ENCODE measurements around the gene PTGES2. TPM values are rescaled to one million over a fixed set of nuclear protein-coding genes. Genes with fewer than 3 reads are reported as not detected.
A peak's percentile ranks its signal among the peaks of the same experiment; 100 is the strongest.

The PTGES2 gene
- total and polyA plus RNA-seq, 2 donors, result 39.3 to 51.6 TPM

DNA sequence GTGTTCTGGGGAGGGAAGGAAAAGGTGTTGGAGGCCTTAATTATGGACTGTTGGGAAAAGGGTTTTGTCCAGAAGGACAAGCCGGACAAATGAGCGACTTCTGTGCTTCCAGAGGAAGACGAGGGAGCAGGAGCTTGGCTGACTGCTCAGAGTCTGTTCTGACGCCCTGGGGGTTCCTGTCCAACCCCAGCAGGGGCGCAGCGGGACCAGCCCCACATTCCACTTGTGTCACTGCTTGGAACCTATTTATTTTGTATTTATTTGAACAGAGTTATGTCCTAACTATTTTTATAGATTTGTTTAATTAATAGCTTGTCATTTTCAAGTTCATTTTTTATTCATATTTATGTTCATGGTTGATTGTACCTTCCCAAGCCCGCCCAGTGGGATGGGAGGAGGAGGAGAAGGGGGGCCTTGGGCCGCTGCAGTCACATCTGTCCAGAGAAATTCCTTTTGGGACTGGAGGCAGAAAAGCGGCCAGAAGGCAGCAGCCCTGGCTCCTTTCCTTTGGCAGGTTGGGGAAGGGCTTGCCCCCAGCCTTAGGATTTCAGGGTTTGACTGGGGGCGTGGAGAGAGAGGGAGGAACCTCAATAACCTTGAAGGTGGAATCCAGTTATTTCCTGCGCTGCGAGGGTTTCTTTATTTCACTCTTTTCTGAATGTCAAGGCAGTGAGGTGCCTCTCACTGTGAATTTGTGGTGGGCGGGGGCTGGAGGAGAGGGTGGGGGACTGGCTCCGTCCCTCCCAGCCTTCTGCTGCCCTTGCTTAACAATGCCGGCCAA lies 19.1 kb downstream of the PTGES2 start:
- Histone ChIP-seq H3K27ac (ENCODE audit: low read depth in 1 of 2, low read length in 1 of 2) (no peak overlapping the region), H3K4me3 (ENCODE audit: low read length in 2 of 2) (no peak overlapping the region), H3K9me3 (ENCODE audit: control insufficient read depth in 2 of 2, insufficient read depth in 1 of 2, low read length in 1 of 2) (peaks cover 0 to under 1% of the 10 kb centered on the region in 2 donors), H3K36me3 (ENCODE audit: control insufficient read depth in 2 of 2, insufficient read depth in 2 of 2, low read length in 1 of 2) (peaks cover 43 to 71% of the 10 kb centered on the region in 2 donors), H3K27me3 (ENCODE audit: control insufficient read depth in 2 of 2, insufficient read depth in 1 of 2, low read length in 1 of 2) (no peaks in the 10 kb centered on the region), H3K4me1 (ENCODE audit: control insufficient read depth in 2 of 2, insufficient read depth in 2 of 2, low read length in 2 of 2) (peaks cover 19 to 46% of the 10 kb centered on the region in 2 donors)
- WGBS, result 96% methylated on average over 15 of the region's 15 CpGs
- no peak for DNase-seq (ENCODE audit: low read depth in 6 of 9, low spot score in 9 of 9)

DNA sequence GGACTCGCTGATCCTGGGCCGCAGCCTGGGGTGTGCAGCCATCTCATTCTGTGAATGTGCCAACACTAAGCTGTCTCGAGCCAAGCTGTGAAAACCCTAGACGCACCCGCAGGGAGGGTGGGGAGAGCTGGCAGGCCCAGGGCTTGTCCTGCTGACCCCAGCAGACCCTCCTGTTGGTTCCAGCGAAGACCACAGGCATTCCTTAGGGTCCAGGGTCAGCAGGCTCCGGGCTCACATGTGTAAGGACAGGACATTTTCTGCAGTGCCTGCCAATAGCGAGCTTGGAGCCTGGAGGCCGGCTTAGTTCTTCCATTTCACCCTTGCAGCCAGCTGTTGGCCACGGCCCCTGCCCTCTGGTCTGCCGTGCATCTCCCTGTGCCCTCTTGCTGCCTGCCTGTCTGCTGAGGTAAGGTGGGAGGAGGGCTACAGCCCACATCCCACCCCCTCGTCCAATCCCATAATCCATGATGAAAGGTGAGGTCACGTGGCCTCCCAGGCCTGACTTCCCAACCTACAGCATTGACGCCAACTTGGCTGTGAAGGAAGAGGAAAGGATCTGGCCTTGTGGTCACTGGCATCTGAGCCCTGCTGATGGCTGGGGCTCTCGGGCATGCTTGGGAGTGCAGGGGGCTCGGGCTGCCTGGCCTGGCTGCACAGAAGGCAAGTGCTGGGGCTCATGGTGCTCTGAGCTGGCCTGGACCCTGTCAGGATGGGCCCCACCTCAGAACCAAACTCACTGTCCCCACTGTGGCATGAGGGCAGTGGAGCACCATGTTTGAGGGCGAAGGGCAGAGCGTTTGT lies 19.9 kb downstream of the PTGES2 start:
- H3K4me1 ChIP-seq (ENCODE audit: control insufficient read depth in 2 of 2, insufficient read depth in 2 of 2, low read length in 2 of 2), result peaks cover 26 to 54% of the 10 kb centered on the region in 2 donors
- 95% methylated on average over 18 of the region's 18 CpGs for WGBS
- peaks cover 43 to 73% of the 10 kb centered on the region in 2 donors for H3K36me3 ChIP-seq (ENCODE audit: control insufficient read depth in 2 of 2, insufficient read depth in 2 of 2, low read length in 1 of 2)
- H3K27me3 ChIP-seq (ENCODE audit: control insufficient read depth in 2 of 2, insufficient read depth in 1 of 2, low read length in 1 of 2), result no peaks in the 10 kb centered on the region
- H3K27ac ChIP-seq (ENCODE audit: low read depth in 1 of 2, low read length in 1 of 2), result no peak overlapping the region
- no peak for DNase-seq (ENCODE audit: low read depth in 6 of 9, low spot score in 9 of 9)
- peaks cover 0 to 2% of the 10 kb centered on the region in 2 donors for H3K9me3 ChIP-seq (ENCODE audit: control insufficient read depth in 2 of 2, insufficient read depth in 1 of 2, low read length in 1 of 2)
- H3K4me3 ChIP-seq (ENCODE audit: low read length in 2 of 2), result no peak overlapping the region

DNA sequence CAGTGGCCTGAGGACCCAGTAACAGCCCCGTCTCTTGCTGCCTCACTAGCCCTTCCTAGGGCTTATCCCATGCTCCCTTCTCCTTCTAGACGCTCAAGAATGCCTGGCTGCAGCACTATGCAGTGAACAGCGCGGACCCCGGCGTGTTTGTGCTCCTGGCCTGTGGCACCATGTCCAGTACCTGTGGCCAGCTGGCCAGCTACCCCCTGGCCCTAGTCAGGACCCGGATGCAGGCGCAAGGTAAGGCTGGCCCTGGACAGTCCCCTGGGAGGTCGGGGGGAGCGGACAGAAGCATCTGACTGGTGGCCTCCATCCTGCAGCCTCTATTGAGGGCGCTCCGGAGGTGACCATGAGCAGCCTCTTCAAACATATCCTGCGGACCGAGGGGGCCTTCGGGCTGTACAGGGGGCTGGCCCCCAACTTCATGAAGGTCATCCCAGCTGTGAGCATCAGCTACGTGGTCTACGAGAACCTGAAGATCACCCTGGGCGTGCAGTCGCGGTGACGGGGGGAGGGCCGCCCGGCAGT lies 20.5 kb downstream of the PTGES2 start:
- peaks cover 50 to 78% of the 10 kb centered on the region in 2 donors for H3K36me3 ChIP-seq (ENCODE audit: control insufficient read depth in 2 of 2, insufficient read depth in 2 of 2, low read length in 1 of 2)
- H3K4me1 ChIP-seq (ENCODE audit: control insufficient read depth in 2 of 2, insufficient read depth in 2 of 2, low read length in 2 of 2), result peaks cover 32 to 61% of the 10 kb centered on the region in 2 donors
- no peak for DNase-seq (ENCODE audit: low read depth in 6 of 9, low spot score in 9 of 9)
- H3K4me3 ChIP-seq (ENCODE audit: low read length in 2 of 2), result no peak overlapping the region
- 98% methylated on average over 23 of the region's 23 CpGs for WGBS
- peaks cover 0 to 5% of the 10 kb centered on the region in 2 donors for H3K9me3 ChIP-seq (ENCODE audit: control insufficient read depth in 2 of 2, insufficient read depth in 1 of 2, low read length in 1 of 2)
- peak overlapping the region in 1 of 2 donors; percentile 75 for H3K27ac ChIP-seq (ENCODE audit: low read depth in 1 of 2, low read length in 1 of 2)
- H3K27me3 ChIP-seq (ENCODE audit: control insufficient read depth in 2 of 2, insufficient read depth in 1 of 2, low read length in 1 of 2), result no peaks in the 10 kb centered on the region

DNA sequence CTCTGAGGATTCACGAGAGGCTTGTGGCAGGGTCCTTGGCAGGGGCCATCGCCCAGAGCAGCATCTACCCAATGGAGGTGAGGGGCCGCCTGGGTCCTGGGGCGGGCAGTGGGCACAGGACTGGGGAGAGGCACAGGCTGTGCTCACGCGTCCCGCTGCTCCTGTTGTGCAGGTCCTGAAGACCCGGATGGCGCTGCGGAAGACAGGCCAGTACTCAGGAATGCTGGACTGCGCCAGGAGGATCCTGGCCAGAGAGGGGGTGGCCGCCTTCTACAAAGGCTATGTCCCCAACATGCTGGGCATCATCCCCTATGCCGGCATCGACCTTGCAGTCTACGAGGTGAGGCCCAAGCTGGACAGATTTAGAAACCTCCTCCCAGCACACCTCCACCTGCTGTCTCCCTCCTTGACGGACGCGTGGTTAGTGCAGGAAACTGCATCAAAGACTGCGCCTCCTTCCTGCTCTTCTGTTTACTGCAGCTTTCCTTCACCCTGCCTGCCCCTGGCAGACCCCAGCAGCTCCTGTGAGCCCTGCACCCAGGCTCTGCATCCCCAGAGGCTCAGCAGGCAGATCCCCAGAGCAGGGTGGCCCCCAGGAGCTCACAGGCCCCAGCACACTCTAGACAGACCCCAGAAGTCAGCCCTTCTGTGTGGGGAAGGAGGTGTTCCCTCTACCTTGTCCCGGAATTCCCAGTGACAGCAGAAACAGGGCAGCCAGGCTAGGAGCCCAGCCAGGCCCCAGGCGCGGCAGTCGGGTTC lies 21.2 kb downstream of the PTGES2 start:
- peak overlapping the region; percentile 26 to 75 for H3K27ac ChIP-seq (ENCODE audit: low read depth in 1 of 2, low read length in 1 of 2)
- peak in 2 of 9 donors; percentile 47 to 63 for DNase-seq (ENCODE audit: low read depth in 6 of 9, low spot score in 9 of 9)
- H3K9me3 ChIP-seq (ENCODE audit: control insufficient read depth in 2 of 2, insufficient read depth in 1 of 2, low read length in 1 of 2), result peaks cover 0 to 5% of the 10 kb centered on the region in 2 donors
- no peak overlapping the region for H3K4me3 ChIP-seq (ENCODE audit: low read length in 2 of 2)
- peaks cover 34 to 65% of the 10 kb centered on the region in 2 donors for H3K4me1 ChIP-seq (ENCODE audit: control insufficient read depth in 2 of 2, insufficient read depth in 2 of 2, low read length in 2 of 2)
- H3K27me3 ChIP-seq (ENCODE audit: control insufficient read depth in 2 of 2, insufficient read depth in 1 of 2, low read length in 1 of 2), result no peaks in the 10 kb centered on the region
- WGBS, result 77% methylated on average over 23 of the region's 23 CpGs
- peaks cover 56 to 85% of the 10 kb centered on the region in 2 donors for H3K36me3 ChIP-seq (ENCODE audit: control insufficient read depth in 2 of 2, insufficient read depth in 2 of 2, low read length in 1 of 2)

DNA sequence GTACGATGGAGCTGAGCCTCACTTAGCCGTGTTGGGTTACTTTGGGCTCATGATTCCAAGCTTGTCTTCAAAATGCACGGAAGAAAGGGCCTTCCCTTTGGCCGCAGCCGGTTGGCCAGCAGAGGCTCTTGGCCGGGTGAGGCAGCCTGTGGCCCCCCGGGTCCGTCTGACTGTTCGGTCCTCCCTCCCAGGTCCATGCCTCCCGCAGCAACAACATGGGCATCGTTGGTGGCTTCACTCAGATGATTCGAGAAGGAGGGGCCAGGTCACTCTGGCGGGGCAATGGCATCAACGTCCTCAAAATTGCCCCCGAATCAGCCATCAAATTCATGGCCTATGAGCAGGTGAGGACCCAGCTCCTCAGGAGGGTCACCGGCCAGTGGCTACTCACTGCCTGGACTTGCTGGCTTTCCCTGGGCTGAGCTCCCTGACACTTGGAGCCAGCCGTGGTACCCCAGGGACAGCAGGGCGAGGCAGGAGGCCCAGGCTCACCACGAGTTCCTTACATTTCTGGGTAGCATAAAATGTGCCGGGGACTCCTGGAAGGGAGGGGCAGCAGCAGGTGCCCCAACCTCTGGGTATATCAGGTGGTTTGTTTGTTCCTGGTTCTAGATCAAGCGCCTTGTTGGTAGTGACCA lies 21.9 kb downstream of the PTGES2 start:
- H3K4me1 ChIP-seq (ENCODE audit: control insufficient read depth in 2 of 2, insufficient read depth in 2 of 2, low read length in 2 of 2), result peaks cover 34 to 67% of the 10 kb centered on the region in 2 donors
- no peaks in the 10 kb centered on the region for H3K27me3 ChIP-seq (ENCODE audit: control insufficient read depth in 2 of 2, insufficient read depth in 1 of 2, low read length in 1 of 2)
- 90% methylated on average over 21 of the region's 21 CpGs for WGBS
- peak overlapping the region; percentile 7 to 26 for H3K27ac ChIP-seq (ENCODE audit: low read depth in 1 of 2, low read length in 1 of 2)
- peaks cover 0 to 5% of the 10 kb centered on the region in 2 donors for H3K9me3 ChIP-seq (ENCODE audit: control insufficient read depth in 2 of 2, insufficient read depth in 1 of 2, low read length in 1 of 2)
- no peak for DNase-seq (ENCODE audit: low read depth in 6 of 9, low spot score in 9 of 9)
- H3K36me3 ChIP-seq (ENCODE audit: control insufficient read depth in 2 of 2, insufficient read depth in 2 of 2, low read length in 1 of 2), result peaks cover 63 to 87% of the 10 kb centered on the region in 2 donors
- H3K4me3 ChIP-seq (ENCODE audit: low read length in 2 of 2), result no peak overlapping the region

DNA sequence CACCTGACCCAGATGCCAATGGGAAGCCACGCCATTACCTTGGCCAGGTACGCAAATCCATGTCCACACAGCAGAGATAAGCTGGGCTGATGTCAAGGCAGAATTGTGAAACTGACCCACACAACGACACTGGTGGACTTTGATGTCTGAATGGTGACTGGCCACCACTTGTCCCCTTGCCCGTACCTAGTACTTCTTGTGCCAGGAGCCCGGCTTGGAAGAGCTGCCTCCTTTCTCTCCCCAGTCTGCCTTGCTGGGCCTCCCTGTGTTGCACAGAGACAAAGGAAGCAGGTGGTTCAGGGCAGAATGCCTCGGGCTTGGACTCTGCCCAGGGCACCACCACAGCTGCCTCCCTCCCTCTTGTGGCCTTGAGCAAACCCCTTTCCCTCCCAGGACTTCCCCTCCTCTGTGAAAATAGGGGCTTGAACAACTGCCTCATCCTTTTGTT lies 23.3 kb downstream of the PTGES2 start:
- Histone ChIP-seq H3K36me3 (ENCODE audit: control insufficient read depth in 2 of 2, insufficient read depth in 2 of 2, low read length in 1 of 2) (peaks cover 61 to 83% of the 10 kb centered on the region in 2 donors), H3K27me3 (ENCODE audit: control insufficient read depth in 2 of 2, insufficient read depth in 1 of 2, low read length in 1 of 2) (no peaks in the 10 kb centered on the region), H3K27ac (ENCODE audit: low read depth in 1 of 2, low read length in 1 of 2) (peak overlapping the region; percentile 38 to 89), H3K9me3 (ENCODE audit: control insufficient read depth in 2 of 2, insufficient read depth in 1 of 2, low read length in 1 of 2) (peaks cover 0 to 5% of the 10 kb centered on the region in 2 donors), H3K4me1 (ENCODE audit: control insufficient read depth in 2 of 2, insufficient read depth in 2 of 2, low read length in 2 of 2) (peaks cover 47 to 80% of the 10 kb centered on the region in 2 donors), H3K4me3 (ENCODE audit: low read length in 2 of 2) (peak overlapping the region in 1 of 2 donors; percentile 16)
- WGBS, result 46% methylated on average over 6 of the region's 6 CpGs
- peak in 1 of 9 donors; percentile 60 for DNase-seq (ENCODE audit: low read depth in 6 of 9, low spot score in 9 of 9)

DNA sequence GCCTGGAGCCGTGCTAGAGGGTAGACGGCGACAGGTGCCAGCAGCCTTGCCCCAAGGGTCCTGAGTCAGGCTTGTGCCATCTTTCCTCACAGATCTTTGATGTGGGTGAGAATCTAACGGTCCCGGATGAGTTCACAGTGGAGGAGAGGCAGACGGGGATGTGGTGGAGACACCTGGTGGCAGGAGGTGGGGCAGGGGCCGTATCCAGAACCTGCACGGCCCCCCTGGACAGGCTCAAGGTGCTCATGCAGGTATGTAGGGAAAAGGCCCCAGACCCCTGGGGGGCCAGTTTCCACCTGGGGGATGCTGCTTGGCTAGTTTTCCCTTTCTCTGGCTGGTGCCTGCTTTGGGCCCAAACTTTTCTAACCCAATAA lies 24.0 kb downstream of the PTGES2 start:
- 4% methylated on average over 8 of the region's 8 CpGs for WGBS
- H3K4me1 ChIP-seq (ENCODE audit: control insufficient read depth in 2 of 2, insufficient read depth in 2 of 2, low read length in 2 of 2), result peaks cover 53 to 86% of the 10 kb centered on the region in 2 donors
- peak overlapping the region; percentile 19 to 89 for H3K27ac ChIP-seq (ENCODE audit: low read depth in 1 of 2, low read length in 1 of 2)

More for the DNA sequence above, 24.0 kb downstream of the PTGES2 start:
- DNase-seq (ENCODE audit: low read depth in 6 of 9, low spot score in 9 of 9), result peak in 7 of 9 donors; percentile 54 to 89 (median 72)
- peaks cover 0 to 5% of the 10 kb centered on the region in 2 donors for H3K9me3 ChIP-seq (ENCODE audit: control insufficient read depth in 2 of 2, insufficient read depth in 1 of 2, low read length in 1 of 2)
- no peaks in the 10 kb centered on the region for H3K27me3 ChIP-seq (ENCODE audit: control insufficient read depth in 2 of 2, insufficient read depth in 1 of 2, low read length in 1 of 2)
- H3K4me3 ChIP-seq (ENCODE audit: low read length in 2 of 2), result peak overlapping the region in 1 of 2 donors; percentile 2
- peaks cover 57 to 77% of the 10 kb centered on the region in 2 donors for H3K36me3 ChIP-seq (ENCODE audit: control insufficient read depth in 2 of 2, insufficient read depth in 2 of 2, low read length in 1 of 2)

Measured in thymus (tissue), 11 donors.